GM12891 (cell line): Measurements from ENCODE around the gene SLCO3A1.

ENCODE experiments used
- PAX5 ChIP-seq: IDR thresholded peaks from 2 replicates; pipeline ENCODE4 v1.6.1; 2011; ENCODE audit warnings: low read length, moderate library complexity, mild to moderate bottlenecking; ENCODE audit not compliant: insufficient read depth, severe bottlenecking
- POLR2A ChIP-seq: IDR thresholded peaks from 2 replicates; pipeline ENCODE4 v1.6.1; 2011; ENCODE audit warnings: low read depth, low read length, control low read depth
- POLR2AphosphoS5 ChIP-seq: IDR thresholded peaks from 2 replicates; pipeline ENCODE4 v1.6.1; 2011; ENCODE audit warnings: low read depth, low read length, control low read depth
- POU2F2 ChIP-seq: IDR thresholded peaks from 2 replicates; pipeline ENCODE4 v1.6.1; 2011; ENCODE audit warnings: low read depth, mild to moderate bottlenecking, control low read depth, low read length, moderate library complexity
- SPI1 ChIP-seq: IDR thresholded peaks from 2 replicates; pipeline ENCODE4 v1.6.1; 2011; ENCODE audit warnings: low read depth, low read length, control low read depth
- TAF1 ChIP-seq: IDR thresholded peaks from 2 replicates; pipeline ENCODE4 v1.6.1; 2011; ENCODE audit warnings: low read depth, low read length, control low read depth

DNA sequence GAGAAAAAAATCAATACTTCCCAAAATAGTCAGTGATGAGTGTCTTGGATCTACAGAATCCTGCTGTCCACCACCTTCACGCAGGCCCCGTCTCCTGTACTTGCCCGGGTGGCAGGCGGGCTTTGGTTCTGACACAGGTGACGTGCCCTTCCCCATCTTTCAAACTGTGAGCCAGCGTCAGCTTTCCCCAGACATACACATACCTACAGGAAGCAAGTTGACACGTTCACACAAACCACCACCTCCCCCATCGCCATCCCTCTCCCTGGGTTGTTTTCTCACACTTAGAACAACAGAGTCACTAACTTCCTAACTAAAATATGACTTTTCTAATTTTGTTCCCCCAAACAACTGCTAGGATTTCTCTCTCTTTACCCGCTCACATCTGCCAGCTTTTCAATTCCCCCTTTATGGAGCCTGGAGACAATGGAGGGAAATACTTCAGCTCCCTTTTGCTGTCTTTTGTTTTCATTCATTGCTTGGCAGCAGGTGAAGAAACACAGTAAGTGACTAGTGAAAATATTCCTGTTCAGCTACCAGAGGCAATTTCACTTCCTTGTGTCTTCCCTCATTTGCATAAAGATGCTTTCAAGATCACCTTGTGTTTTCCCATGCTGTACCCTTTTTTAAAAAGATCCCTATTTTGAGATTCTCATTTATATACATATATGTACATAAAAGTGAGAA is 248.3 kb downstream of the SLCO3A1 start:
- TF ChIP-seq POLR2A (no peak), TAF1 (no peak), PAX5 (no peak), POU2F2 (peak; percentile 62; the same call in 1 of the 2 replicates), POLR2AphosphoS5 (no peak), SPI1 (peak; percentile 67)
